K562 (cell line): Measurements from ENCODE around the gene ZNF22. TPM values are rescaled to one million over a fixed set of nuclear protein-coding genes. Genes with fewer than 3 reads are reported as not detected.
A peak's percentile ranks its signal among the peaks of the same experiment; 100 is the strongest.

ENCODE experiments used
- ATF2 ChIP-seq: sonication (generic); formaldehyde crosslinking; IDR thresholded peaks from 2 replicates; pipeline ENCODE4 v1.8.1; 2022; ENCODE audit warnings: missing genetic modification reagents
- BHLHE40 ChIP-seq: IDR thresholded peaks from 2 replicates; pipeline ENCODE4 v1.6.1; 2011; ENCODE audit warnings: low read length, improper control_type of control experiment
- CBFA2T2 ChIP-seq: fragments of 450-650 bp; conservative IDR thresholded peaks from 2 replicates; pipeline ENCODE4 v1.6.1; 2017; ENCODE audit warnings: mild to moderate bottlenecking
- CREBBP ChIP-seq: IDR thresholded peaks from one replicate; pipeline ENCODE4 v1.6.1; 2012; ENCODE audit warnings: low read depth, mild to moderate bottlenecking, control low read depth, inconsistent platforms, low read length
- DACH1 ChIP-seq: fragments of 450-650 bp; IDR thresholded peaks from 2 replicates; pipeline ENCODE4 v1.6.1; 2018; ENCODE audit not compliant: partially characterized antibody
- HOXB6 ChIP-seq: fragments of 250-450 bp; sonication (Bioruptor Pico); IDR thresholded peaks from 2 replicates; pipeline ENCODE4 v1.5.1; 2022; ENCODE audit warnings: mild to moderate bottlenecking, borderline replicate concordance
- KAT8 ChIP-seq: fragments of 450-650 bp; IDR thresholded peaks from 2 replicates; pipeline ENCODE4 v1.6.1; 2016; ENCODE audit warnings: low read depth, mild to moderate bottlenecking
- LARP7 ChIP-seq: fragments of 450-650 bp; IDR thresholded peaks from 2 replicates; pipeline ENCODE4 v1.6.1; 2016
- MTA1 ChIP-seq: fragments of 450-650 bp; IDR thresholded peaks from 2 replicates; pipeline ENCODE4 v1.6.1; 2017; ENCODE audit warnings: borderline replicate concordance
- MTA2 ChIP-seq: fragments of 450-650 bp; IDR thresholded peaks from 2 replicates; pipeline ENCODE4 v1.6.1; 2016; ENCODE audit warnings: low read depth
- NR4A1 ChIP-seq, 2 experiments: fragments of 250-450 bp in 1 of 2; fragments of 450-650 bp in 1 of 2; sonication (Bioruptor Pico) in 1 of 2; IDR thresholded peaks; 2 replicates each; pipeline versions ENCODE4 v1.4.0 to v1.6.1; 2016 to 2020; ENCODE audit warnings: mild to moderate bottlenecking in 2 of 2, missing compliant biosample characterization in 1 of 2, missing genetic modification characterization in 1 of 2, moderate library complexity in 1 of 2
- PKNOX1 ChIP-seq: fragments of 450-650 bp; IDR thresholded peaks from 2 replicates; pipeline ENCODE4 v1.6.1; 2016
- PRMT5 ChIP-seq: sonication (generic); formaldehyde crosslinking; IDR thresholded peaks from 2 replicates; pipeline ENCODE4 v1.5.0; 2020; ENCODE audit warnings: missing genetic modification reagents
- RBFOX2 ChIP-seq: fragments of 200-400 bp; formaldehyde crosslinking; IDR thresholded peaks from 2 replicates; pipeline ENCODE4 v1.6.1; 2017; ENCODE audit warnings: low read depth, mild to moderate bottlenecking, low read length, moderate library complexity
- SNIP1 ChIP-seq: fragments of 450-650 bp; IDR thresholded peaks from 2 replicates; pipeline ENCODE4 v1.7.1; 2017; ENCODE audit warnings: low read depth, mild to moderate bottlenecking
- TAF1 ChIP-seq: IDR thresholded peaks from 2 replicates; pipeline ENCODE4 v1.6.1; 2011; ENCODE audit warnings: mild to moderate bottlenecking, low read length, moderate library complexity; ENCODE audit not compliant: insufficient read depth, control insufficient read depth, severe bottlenecking; ENCODE audit errors: extremely low read depth
- TAF7 ChIP-seq: fragments of 450-650 bp; IDR thresholded peaks from 2 replicates; pipeline ENCODE4 v1.6.1; 2016; ENCODE audit warnings: missing genetic modification characterization, missing compliant biosample characterization
- TFAP4 ChIP-seq: sonication (generic); formaldehyde crosslinking; IDR thresholded peaks from 2 replicates; pipeline ENCODE4 v1.8.0; 2022; ENCODE audit warnings: missing genetic modification reagents, mild to moderate bottlenecking, moderate library complexity, borderline replicate concordance
- ZBTB33 ChIP-seq: sonication (generic); formaldehyde crosslinking; IDR thresholded peaks from 2 replicates; pipeline ENCODE4 v1.8.1; 2023; ENCODE audit warnings: mild to moderate bottlenecking, missing genetic modification reagents
- ZFP36 ChIP-seq: fragments of 150-350 bp; IDR thresholded peaks from 2 replicates; pipeline ENCODE4 v1.6.1; 2018; ENCODE audit warnings: low read length, low read depth; ENCODE audit not compliant: partially characterized antibody
- ZNF311 ChIP-seq: fragments of 250-450 bp; sonication (Bioruptor Pico); IDR thresholded peaks from 2 replicates; pipeline ENCODE4 v1.4.0; 2020; ENCODE audit warnings: mild to moderate bottlenecking, moderate library complexity
- ZNF511 ChIP-seq: sonication (generic); formaldehyde crosslinking; IDR thresholded peaks from 2 replicates; pipeline ENCODE4 v1.8.0; 2022; ENCODE audit warnings: mild to moderate bottlenecking, missing genetic modification reagents
- ZNF785 ChIP-seq: fragments of 250-450 bp; sonication (Bioruptor Pico); IDR thresholded peaks from 2 replicates; pipeline ENCODE4 v1.4.0; 2020; ENCODE audit warnings: mild to moderate bottlenecking
- polyA plus RNA-seq, 8 experiments: library from polyadenylated mRNA; depleted of rRNA in 4 of 8; stranded (reverse) in 5 of 8; unstranded in 3 of 8; fragments of >200 nt; fragmentation: Nextera tagmentation in 2 of 8; fragmentation: Illumina TruSeq in 1 of 8; extraction: Ambion mirVana in 2 of 8; extraction: Trizol in 1 of 8; gene quantifications; 2 replicates each; pipeline versions ENCODE4 v1.2.1 to v1.2.3, GENCODE V29; 2011 to 2014; ENCODE audit warnings: inconsistent platforms in 1 of 8, missing spikeins in 1 of 8
- total RNA-seq, 7 experiments: library from RNA; depleted of rRNA in 6 of 7; stranded (reverse); fragments of >200 nt in 6 of 7; fragmentation: Illumina TruSeq in 2 of 7; extraction: Trizol in 2 of 7; gene quantifications; 2 replicates each; pipeline versions ENCODE4 v1.2.1 to v1.2.3, GENCODE V29; 2011 to 2021; ENCODE audit warnings: low replicate concordance in 1 of 7

Gene ZNF22
- total and polyA plus RNA-seq, 9 of the 15 experiments (the other 6 are each of a cell fraction or from before 2014, with no cell fraction given), result 36.2 to 98.7 (median 51.2) TPM

GRCh38 chr10:44978570-44979280, 22.0 kb upstream of the ZNF22 start, which contains the start of gene DEPP1 (continued):
- no peak for TF ChIP-seq ZBTB33 (CRISPR knock-in tag)
- TF ChIP-seq NR4A1 (CRISPR knock-in tag; IDR thresholded peaks at IDR 0.05), result no peak
- TF ChIP-seq NR4A1 (tag; IDR thresholded peaks at IDR 0.05), result 0 out of 2 replicates have a peak, but pooled peaks have one; percentile 24
- TF ChIP-seq SNIP1, result no peak
- TF ChIP-seq ZNF785 (CRISPR knock-in tag), result no peak
- peak; percentile 99 for TF ChIP-seq PKNOX1
- TF ChIP-seq MTA2, result no peak
- no peak for TF ChIP-seq ZNF311 (CRISPR knock-in tag)
- TF ChIP-seq ZFP36, result peak; percentile 43
- peak; percentile 63 for TF ChIP-seq RBFOX2
- peak; percentile 23; the same call in 1 of the 2 replicates for TF ChIP-seq CBFA2T2
- TF ChIP-seq TAF1, result peak; percentile 25
- no peak for TF ChIP-seq KAT8
- peak; percentile 43 for TF ChIP-seq DACH1
- TF ChIP-seq TAF7 (tag), result peak; percentile 43; the same call in 1 of the 2 replicates
- TF ChIP-seq PRMT5 (CRISPR knock-in tag), result 0 out of 2 replicates have a peak, but pooled peaks have one; percentile 35
- no peak for TF ChIP-seq LARP7
- TF ChIP-seq CREBBP, result no peak
- no peak for TF ChIP-seq MTA1
- 0 out of 2 replicates have a peak, but pooled peaks have one; percentile 17 for TF ChIP-seq ZNF511
- no peak for TF ChIP-seq ATF2 (CRISPR knock-in tag)
- TF ChIP-seq HOXB6 (CRISPR knock-in tag), result no peak
- TF ChIP-seq BHLHE40, result peak; percentile 75
- TF ChIP-seq TFAP4, result peak; percentile 90
